Measurements from ENCODE around the gene TFAP2C.

DNA sequence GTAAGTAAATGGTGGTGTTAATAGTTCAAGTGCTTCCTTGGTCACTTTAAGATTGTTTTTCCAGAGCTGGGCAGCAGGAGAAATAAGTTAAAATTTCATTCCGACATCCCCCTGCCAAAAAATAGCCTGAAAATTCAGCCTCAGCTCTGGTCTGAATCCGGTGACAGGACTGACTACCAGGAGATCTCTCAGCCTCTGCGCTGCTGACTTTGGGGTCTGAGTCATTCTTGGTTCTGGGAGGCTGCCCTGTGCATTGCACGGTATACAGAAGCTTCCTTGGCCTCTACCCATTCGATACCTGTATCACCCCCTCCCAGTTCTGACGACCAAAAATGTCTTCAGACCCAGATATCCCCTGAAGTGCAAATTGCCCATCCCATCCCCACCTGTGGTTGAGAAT lies 36.3 kb upstream of the TFAP2C start:
- TF ChIP-seq POLR2A (IDR thresholded peaks at IDR 0.05) (no peak), POLR2AphosphoS5 (IDR thresholded peaks at IDR 0.05) (no peak)
- TF ChIP-seq, protein P1, sequence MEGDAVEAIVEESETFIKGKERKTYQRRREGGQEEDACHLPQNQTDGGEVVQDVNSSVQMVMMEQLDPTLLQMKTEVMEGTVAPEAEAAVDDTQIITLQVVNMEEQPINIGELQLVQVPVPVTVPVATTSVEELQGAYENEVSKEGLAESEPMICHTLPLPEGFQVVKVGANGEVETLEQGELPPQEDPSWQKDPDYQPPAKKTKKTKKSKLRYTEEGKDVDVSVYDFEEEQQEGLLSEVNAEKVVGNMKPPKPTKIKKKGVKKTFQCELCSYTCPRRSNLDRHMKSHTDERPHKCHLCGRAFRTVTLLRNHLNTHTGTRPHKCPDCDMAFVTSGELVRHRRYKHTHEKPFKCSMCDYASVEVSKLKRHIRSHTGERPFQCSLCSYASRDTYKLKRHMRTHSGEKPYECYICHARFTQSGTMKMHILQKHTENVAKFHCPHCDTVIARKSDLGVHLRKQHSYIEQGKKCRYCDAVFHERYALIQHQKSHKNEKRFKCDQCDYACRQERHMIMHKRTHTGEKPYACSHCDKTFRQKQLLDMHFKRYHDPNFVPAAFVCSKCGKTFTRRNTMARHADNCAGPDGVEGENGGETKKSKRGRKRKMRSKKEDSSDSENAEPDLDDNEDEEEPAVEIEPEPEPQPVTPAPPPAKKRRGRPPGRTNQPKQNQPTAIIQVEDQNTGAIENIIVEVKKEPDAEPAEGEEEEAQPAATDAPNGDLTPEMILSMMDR (IDR thresholded peaks at IDR 0.05): no peak

All from prostate gland (tissue), 2 donors.